GM18909 (cell line): ENCODE measurements around the gene NF2.

Experiments
- ATAC-seq: cut with Tn5 transposase; IDR thresholded peaks from one replicate; pipeline ENCODE4 v1.9.1; 2021; ENCODE audit warnings: mild to moderate bottlenecking; ENCODE audit not compliant: unreplicated experiment, poor library complexity

Gene NF2

GRCh38 chr22:29660021-29660420 lies 56.6 kb downstream of the NF2 start:
- ATAC-seq: no peak

- no peak for ATAC-seq
These were observed 57.9 kb downstream of the NF2 start for GRCh38 chr22:29661336-29661735.

- ATAC-seq: no peak
These were observed 59.9 kb downstream of the NF2 start for GRCh38 chr22:29663180-29663821.

GRCh38 chr22:29665486-29665885 lies 62.1 kb downstream of the NF2 start:
- ATAC-seq: no peak

- no peak for ATAC-seq
These were observed 65.2 kb downstream of the NF2 start for GRCh38 chr22:29668673-29669072.

GRCh38 chr22:29670626-29671025 lies 67.2 kb downstream of the NF2 start:
- ATAC-seq: no peak

- no peak for ATAC-seq
These were observed 70.1 kb downstream of the NF2 start for GRCh38 chr22:29673361-29674066.

- ATAC-seq: no peak
These were observed 70.7 kb downstream of the NF2 start for GRCh38 chr22:29674121-29674520.

GRCh38 chr22:29679316-29679715 lies 75.9 kb downstream of the NF2 start:
- ATAC-seq: no peak

- ATAC-seq: no peak
These were observed 80.1 kb downstream of the NF2 start for GRCh38 chr22:29683536-29683935.

GRCh38 chr22:29684244-29684643 lies 80.8 kb downstream of the NF2 start:
- no peak for ATAC-seq

GRCh38 chr22:29689206-29689879 lies 85.9 kb downstream of the NF2 start:
- no peak for ATAC-seq

GRCh38 chr22:29689880-29690213 lies 86.4 kb downstream of the NF2 start:
- no peak for ATAC-seq

GRCh38 chr22:29690476-29690875 lies 87.0 kb downstream of the NF2 start:
- no peak for ATAC-seq

- no peak for ATAC-seq
These were observed 88.3 kb downstream of the NF2 start for GRCh38 chr22:29691636-29692326.

- no peak for ATAC-seq
These were observed 88.9 kb downstream of the NF2 start for GRCh38 chr22:29692327-29692640.

GRCh38 chr22:29693161-29693560 lies 89.7 kb downstream of the NF2 start:
- no peak for ATAC-seq

- no peak for ATAC-seq
These were observed 90.2 kb downstream of the NF2 start for GRCh38 chr22:29693671-29694070.

GRCh38 chr22:29695129-29695926 lies 91.9 kb downstream of the NF2 start:
- no peak for ATAC-seq

- ATAC-seq: no peak
These were observed 94.6 kb downstream of the NF2 start for GRCh38 chr22:29697853-29698598.
